Erythroblast (primary cell): ENCODE measurements around the gene BMERB1.
"Not testable (repeated sequence)": the region's sequence is repeated elsewhere in the genome, so short reads cannot be mapped to it uniquely, and the experiment has no call there.

Source experiments
- DNase-seq, 2 experiments: peaks; one replicate each; lab custom pipeline; 2025; lab: John Stamatoyannopoulos, UW
- GATA1 ChIP-seq: IDR thresholded peaks from 2 replicates; pipeline ENCODE4 v1.6.1; 2011; ENCODE audit warnings: low read depth, mild to moderate bottlenecking, control low read depth, low read length, moderate library complexity
- POLR2A ChIP-seq: IDR thresholded peaks from 2 replicates; pipeline ENCODE4 v1.6.1; 2011; ENCODE audit warnings: mild to moderate bottlenecking, low read length

The BMERB1 gene

GRCh38 chr16:15434425-15435215 is at the start of gene BMERB1:
TSS of gene BMERB1 (plus strand) at chr16:15434588. CDS start at chr16:15434654, 66 bp downstream.
- no peak for TF ChIP-seq GATA1
- no peak for TF ChIP-seq POLR2A
- peak; percentile 57 to 70 for DNase-seq

- DNase-seq: not testable (repeated sequence)
These were observed 46.3 kb upstream of the BMERB1 start for GRCh38 chr16:15388060-15388459.

- not testable (repeated sequence) for DNase-seq
These were observed 44.5 kb upstream of the BMERB1 start for GRCh38 chr16:15389916-15390315.

- not testable (repeated sequence) for DNase-seq
These were observed 41.4 kb upstream of the BMERB1 start for GRCh38 chr16:15393025-15393424.

GRCh38 chr16:15395631-15396508 is 38.5 kb upstream of the BMERB1 start, which contains the start of gene MPV17L:
TSS of gene MPV17L (plus strand) at chr16:15395754. CDS start at chr16:15395898, 144 bp downstream.
- DNase-seq: peak; percentile 48 to 74

- DNase-seq: not testable (repeated sequence)
These were observed 37.9 kb upstream of the BMERB1 start for GRCh38 chr16:15396509-15396829.

- TF ChIP-seq GATA1 (no peak), POLR2A (no peak)
- no peak for DNase-seq
These were observed 37.3 kb upstream of the BMERB1 start for GRCh38 chr16:15396948-15397594.

GRCh38 chr16:15398618-15399316 is 35.6 kb upstream of the BMERB1 start:
- no peak for DNase-seq
- TF ChIP-seq GATA1 (no peak), POLR2A (no peak)

GRCh38 chr16:15399317-15399716 is 35.1 kb upstream of the BMERB1 start:
- no peak for TF ChIP-seq POLR2A
- TF ChIP-seq GATA1: no peak
- DNase-seq: no peak

- DNase-seq: not testable (repeated sequence)
These were observed 34.1 kb upstream of the BMERB1 start for GRCh38 chr16:15400314-15400713.

- DNase-seq: no peak
These were observed 32.4 kb upstream of the BMERB1 start for GRCh38 chr16:15401972-15402371.

GRCh38 chr16:15403392-15403995 is 30.9 kb upstream of the BMERB1 start:
- DNase-seq: no peak
- TF ChIP-seq GATA1 (no peak), POLR2A (no peak)

More at GRCh38 chr16:15401972-15402371, 32.4 kb upstream of the BMERB1 start:
- TF ChIP-seq POLR2A: no peak

- DNase-seq: not testable (repeated sequence)
These were observed 30.3 kb upstream of the BMERB1 start for GRCh38 chr16:15404091-15404490.

GRCh38 chr16:15404792-15405191 is 29.6 kb upstream of the BMERB1 start:
- no peak for DNase-seq
- TF ChIP-seq GATA1: no peak
- no peak for TF ChIP-seq POLR2A

GRCh38 chr16:15407756-15408155 is 26.6 kb upstream of the BMERB1 start:
- not testable (repeated sequence) for DNase-seq

GRCh38 chr16:15409476-15409875 is 24.9 kb upstream of the BMERB1 start:
- not testable (repeated sequence) for DNase-seq
